ENCODE data around the gene NOL4L. TPM values are rescaled to one million over a fixed set of nuclear protein-coding genes. Genes with fewer than 3 reads are reported as not detected.

The NOL4L gene
- total RNA-seq, 1 donor from 2014 or later, result 37.7 TPM

DNA sequence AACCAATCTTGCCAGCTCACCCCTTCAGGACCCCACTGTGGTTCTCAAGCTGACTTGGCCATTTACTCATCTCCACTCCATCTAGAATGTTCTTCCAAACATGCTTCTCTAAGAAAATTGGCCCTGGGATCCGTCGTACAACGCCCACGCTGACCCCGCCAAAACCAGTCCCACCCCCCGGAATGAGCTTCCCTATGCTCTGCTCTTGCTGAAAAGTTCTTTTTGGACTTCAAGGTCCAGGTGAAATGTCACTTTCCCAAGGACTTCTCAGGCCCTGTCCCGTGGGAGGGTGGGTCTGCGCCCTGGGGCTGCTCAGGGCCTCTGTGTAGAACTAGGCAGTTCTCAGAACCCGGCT is 9.9 kb downstream of the NOL4L start:
- TF ChIP-seq, protein P1, sequence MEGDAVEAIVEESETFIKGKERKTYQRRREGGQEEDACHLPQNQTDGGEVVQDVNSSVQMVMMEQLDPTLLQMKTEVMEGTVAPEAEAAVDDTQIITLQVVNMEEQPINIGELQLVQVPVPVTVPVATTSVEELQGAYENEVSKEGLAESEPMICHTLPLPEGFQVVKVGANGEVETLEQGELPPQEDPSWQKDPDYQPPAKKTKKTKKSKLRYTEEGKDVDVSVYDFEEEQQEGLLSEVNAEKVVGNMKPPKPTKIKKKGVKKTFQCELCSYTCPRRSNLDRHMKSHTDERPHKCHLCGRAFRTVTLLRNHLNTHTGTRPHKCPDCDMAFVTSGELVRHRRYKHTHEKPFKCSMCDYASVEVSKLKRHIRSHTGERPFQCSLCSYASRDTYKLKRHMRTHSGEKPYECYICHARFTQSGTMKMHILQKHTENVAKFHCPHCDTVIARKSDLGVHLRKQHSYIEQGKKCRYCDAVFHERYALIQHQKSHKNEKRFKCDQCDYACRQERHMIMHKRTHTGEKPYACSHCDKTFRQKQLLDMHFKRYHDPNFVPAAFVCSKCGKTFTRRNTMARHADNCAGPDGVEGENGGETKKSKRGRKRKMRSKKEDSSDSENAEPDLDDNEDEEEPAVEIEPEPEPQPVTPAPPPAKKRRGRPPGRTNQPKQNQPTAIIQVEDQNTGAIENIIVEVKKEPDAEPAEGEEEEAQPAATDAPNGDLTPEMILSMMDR (IDR thresholded peaks at IDR 0.05), result no peak
- H3K4me1 Mint-ChIP-seq (ENCODE audit: low read depth), result peaks cover 23% of the 10 kb centered on the region
- H3K4me3 Mint-ChIP-seq (ENCODE audit: unreplicated experiment), result no peak overlapping the region
- no peaks in the 10 kb centered on the region for H3K36me3 Mint-ChIP-seq (ENCODE audit: low read depth)
- no peak overlapping the region for H3K27ac Mint-ChIP-seq (ENCODE audit: unreplicated experiment)
- H3K27me3 Mint-ChIP-seq (ENCODE audit: low read depth), result no peaks in the 10 kb centered on the region
- no peaks in the 10 kb centered on the region for H3K9me3 Mint-ChIP-seq (ENCODE audit: low read depth)
- no peak for DNase-seq (ENCODE audit: low spot score)

GRCh38 chr20:32574296-32575226 is 10.6 kb downstream of the NOL4L start:
- TF ChIP-seq, protein P1 (IDR thresholded peaks at IDR 0.05), result no peak
- H3K36me3 Mint-ChIP-seq (ENCODE audit: low read depth), result no peaks in the 10 kb centered on the region
- no peak overlapping the region for H3K27ac Mint-ChIP-seq (ENCODE audit: unreplicated experiment)
- H3K27me3 Mint-ChIP-seq (ENCODE audit: low read depth), result no peaks in the 10 kb centered on the region
- H3K4me1 Mint-ChIP-seq (ENCODE audit: low read depth), result peaks cover 29% of the 10 kb centered on the region
- H3K9me3 Mint-ChIP-seq (ENCODE audit: low read depth), result no peaks in the 10 kb centered on the region
- peak; percentile 90 for DNase-seq (ENCODE audit: low spot score)
- H3K4me3 Mint-ChIP-seq (ENCODE audit: unreplicated experiment), result no peak overlapping the region

- H3K4me3 Mint-ChIP-seq (ENCODE audit: unreplicated experiment), result no peak overlapping the region
- TF ChIP-seq, protein P1 (IDR thresholded peaks at IDR 0.05), result no peak
- no peaks in the 10 kb centered on the region for H3K9me3 Mint-ChIP-seq (ENCODE audit: low read depth)
- H3K27me3 Mint-ChIP-seq (ENCODE audit: low read depth), result no peaks in the 10 kb centered on the region
- peaks cover 33% of the 10 kb centered on the region for H3K4me1 Mint-ChIP-seq (ENCODE audit: low read depth)
- H3K36me3 Mint-ChIP-seq (ENCODE audit: low read depth), result no peaks in the 10 kb centered on the region
- peak overlapping the region; percentile 12 for H3K27ac Mint-ChIP-seq (ENCODE audit: unreplicated experiment)
- no peak for DNase-seq (ENCODE audit: low spot score)
These were observed 11.8 kb downstream of the NOL4L start for GRCh38 chr20:32573167-32573851.

DNA sequence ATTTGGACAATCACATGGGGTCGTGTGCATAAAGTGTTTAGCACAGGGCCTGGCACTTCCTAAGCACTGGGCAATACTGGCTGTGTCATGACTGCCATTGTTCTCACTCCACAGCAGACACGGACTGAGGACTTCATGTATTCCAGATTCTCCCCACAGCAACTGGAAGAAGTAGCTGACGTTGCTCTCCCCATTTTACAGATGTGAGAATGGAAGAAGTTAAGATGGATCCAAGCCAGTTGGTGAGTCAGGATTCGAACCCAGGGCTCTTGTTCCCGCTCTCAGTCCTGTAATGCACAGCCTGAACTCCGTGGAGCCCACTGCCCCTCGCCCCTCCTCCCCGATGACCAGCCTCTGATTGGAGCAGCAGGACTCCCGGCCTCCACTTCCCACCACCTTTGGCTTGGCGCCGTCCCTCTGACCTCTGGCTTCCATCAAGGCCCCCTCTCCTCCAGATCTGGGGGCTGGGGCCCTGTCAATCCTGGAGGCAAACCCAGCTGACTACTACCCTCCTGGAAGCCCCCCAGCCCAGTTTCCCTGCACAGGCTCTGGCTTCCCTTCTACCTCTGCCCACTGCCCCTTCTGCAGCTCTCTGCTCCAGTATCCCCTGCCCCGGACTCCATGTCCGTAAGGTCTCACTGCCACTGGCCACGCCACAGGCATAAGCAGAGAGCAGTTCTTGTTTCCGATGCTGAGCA is 12.7 kb downstream of the NOL4L start:
- Mint-ChIP-seq H3K27ac (ENCODE audit: unreplicated experiment) (no peak overlapping the region), H3K9me3 (ENCODE audit: low read depth) (no peaks in the 10 kb centered on the region)
- DNase-seq (ENCODE audit: low spot score), result no peak

More for the DNA sequence above, 12.7 kb downstream of the NOL4L start:
- H3K27me3 Mint-ChIP-seq (ENCODE audit: low read depth), result no peaks in the 10 kb centered on the region
- peaks cover 29% of the 10 kb centered on the region for H3K4me1 Mint-ChIP-seq (ENCODE audit: low read depth)
- H3K36me3 Mint-ChIP-seq (ENCODE audit: low read depth), result no peaks in the 10 kb centered on the region
- no peak overlapping the region for H3K4me3 Mint-ChIP-seq (ENCODE audit: unreplicated experiment)
- TF ChIP-seq, protein P1 (IDR thresholded peaks at IDR 0.05), result no peak

All from chondrocyte (in vitro differentiated cells).